CD4-positive, alpha-beta T cell treated with Interleukin-15 for 1 hour (primary cell): ENCODE data around the gene CCP110.
"Not testable (repeated sequence)": the region's sequence is repeated elsewhere in the genome, so short reads cannot be mapped to it uniquely, and the experiment has no call there.

ENCODE experiments used
- DNase-seq: peaks from one replicate; pipeline ENCODE4 v3.0.0-alpha.2; 2020

Gene CCP110

DNA sequence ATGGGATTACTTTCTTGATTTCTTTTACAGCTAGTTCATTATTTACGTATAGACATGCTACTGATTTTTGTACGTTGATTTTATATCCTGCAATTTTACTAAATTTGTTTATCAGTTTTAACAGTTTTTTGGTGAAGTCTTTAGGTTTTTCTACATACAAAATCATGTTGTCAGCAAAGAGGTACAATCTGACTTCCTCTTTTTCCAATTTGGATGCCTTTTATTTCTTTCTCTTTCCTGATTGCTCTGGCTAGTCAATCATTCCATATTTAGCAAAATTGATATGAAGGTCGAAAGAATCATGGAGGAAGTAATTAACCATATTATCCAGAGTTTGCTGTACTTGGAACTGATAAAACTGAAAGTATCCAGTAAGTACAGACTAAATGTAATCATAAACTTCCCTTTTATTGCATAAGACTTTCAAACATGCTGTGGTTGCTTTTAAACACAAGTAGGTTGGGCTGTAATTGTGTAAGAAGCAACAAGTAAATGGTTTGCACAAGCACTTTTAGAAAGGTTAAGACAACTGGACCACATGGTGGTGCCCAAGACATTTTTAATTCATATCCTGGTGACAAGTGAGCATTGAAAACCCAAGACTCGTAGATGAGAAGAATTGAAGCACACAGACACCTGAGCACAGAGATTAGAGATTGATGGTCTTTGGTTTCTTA, 10.2 kb upstream of the CCP110 start:
- DNase-seq = no peak

DNA sequence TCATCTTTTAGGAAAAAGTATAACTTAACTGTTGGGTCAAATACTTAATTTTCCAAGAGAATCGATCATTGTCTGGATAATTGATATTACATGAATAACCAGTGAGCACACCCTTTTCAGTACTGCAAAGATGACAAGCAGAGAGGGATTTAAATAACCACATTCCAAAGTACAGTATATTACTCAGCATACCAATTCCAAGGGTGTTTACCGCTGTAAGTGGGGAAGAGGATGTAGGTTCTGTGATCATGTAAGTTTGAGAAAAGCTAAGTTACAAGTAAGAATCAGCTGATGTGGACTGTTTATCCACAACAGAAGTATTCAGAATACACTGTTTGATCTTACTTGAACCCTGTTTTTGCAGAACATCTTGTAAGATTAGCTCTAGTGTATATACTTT, 8.0 kb upstream of the CCP110 start:
- DNase-seq = no peak

DNA sequence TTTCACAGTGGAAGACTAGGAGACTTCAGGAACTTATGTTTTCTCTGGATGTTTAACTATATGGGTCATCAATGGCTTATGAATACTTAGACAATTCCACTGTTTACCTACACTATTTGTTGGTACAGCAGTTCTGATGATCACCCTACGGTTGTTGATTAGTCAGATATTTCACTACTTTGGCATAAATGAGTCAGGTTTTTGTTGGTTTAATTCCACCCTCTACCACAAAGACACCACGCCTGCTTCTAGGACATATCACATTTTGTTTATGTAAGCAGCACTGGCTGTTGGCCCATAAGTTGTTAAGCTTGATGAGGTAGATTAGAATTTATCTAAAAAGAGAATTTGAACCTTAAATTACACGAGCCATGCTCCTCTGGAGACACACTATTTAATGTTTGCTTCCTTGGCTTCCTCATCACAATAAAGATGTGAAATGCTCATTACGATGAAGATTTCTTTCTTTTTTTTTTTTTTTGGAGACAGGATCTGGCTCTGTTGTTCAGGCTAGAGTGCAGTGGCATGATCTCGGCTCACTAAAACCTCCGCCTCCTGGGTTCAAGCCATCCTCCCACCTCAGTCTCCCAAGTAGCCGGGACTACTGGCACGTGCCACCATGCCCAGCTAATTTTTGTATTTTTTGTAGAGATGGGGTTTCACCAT, 6.2 kb upstream of the CCP110 start:
- DNase-seq = no peak

DNA sequence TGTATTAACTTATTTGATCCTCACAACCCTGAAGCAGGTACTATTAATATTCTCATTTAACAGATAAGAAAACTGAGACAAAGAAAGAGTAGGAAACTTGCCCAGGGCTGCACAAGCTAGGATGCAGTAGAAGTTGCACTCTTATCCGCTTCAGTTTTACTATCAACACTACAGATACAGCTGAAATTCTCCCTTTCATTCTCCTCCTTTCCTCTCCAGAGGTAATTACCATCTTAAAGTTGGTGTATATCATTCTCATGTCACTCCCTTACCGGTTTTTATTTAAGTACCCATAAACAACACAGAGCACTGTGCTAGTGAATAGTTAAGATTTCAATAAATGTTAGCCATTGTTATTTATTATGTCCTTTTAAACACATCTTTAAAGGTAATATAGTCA, 5.4 kb upstream of the CCP110 start:
- DNase-seq = no peak

DNA sequence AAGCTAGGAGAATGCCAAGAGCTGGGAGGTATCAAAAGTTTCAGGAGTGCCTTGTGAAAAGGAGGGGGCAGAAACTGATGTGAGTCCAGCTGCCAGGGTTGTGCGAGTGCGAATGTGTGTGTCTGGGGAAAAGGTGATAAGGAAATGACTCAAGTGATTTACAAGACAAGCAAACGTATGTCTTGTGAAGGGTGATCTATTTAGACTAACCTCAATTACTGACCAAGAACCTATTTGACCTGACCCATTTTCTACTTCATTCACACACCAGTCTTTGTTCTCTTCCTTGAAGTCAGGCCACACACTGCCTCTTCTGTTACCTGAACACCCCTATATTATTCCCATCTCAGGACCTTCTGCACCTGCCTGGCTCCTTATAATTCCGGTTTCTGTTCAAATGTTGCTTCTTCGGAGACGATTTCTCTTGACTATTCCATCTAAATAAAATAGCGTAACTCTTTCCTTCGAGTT, 2.8 kb upstream of the CCP110 start:
- no peak for DNase-seq

DNA sequence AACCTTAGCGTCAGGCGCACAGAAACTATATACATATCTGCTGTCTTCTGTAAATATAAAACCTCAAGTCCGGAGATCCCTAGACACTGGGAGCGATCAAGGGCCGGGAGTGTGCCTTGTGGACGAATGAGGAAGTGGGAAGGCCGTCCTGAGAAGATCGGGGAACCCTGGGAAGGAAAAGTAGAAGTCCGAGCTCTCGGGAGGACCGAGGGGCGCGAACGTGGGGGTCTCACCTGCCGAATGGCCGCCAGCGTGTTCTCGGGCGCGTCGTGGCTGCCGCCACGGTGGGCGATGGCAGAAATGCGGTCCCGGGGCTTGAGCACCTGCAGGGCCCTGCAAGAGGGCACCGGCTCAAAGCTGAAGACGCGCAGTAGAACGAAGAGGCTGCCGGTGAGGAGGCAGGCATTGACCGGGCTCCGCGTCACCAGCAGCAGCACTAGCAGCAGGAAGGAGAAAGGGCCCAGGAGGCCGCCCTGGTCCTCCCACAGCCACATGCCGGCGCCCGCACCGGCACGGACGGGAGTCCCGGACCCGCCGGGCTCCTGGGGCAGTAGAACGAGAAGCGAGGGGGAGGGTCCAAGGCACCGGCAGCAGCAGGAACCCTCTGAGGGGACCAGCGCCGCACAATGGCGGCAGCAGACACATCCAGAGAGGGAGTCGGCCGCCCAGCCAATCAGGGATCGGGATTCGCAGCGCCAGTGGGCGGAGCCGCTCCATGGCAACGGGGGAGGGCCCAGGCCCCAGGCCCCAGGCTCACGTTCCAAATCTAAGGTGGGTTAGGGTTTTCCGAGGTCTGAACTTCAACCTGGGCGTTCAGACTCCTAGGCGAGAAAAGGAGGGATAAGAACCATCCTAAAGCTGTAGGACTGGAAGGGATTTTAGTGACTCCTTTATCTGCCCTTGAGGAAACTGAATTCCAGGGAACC, 2.0 kb upstream of the CCP110 start, which contains the start of gene GDE1:
Gene GDE1, minus strand, starts transcription at position 628 of the 926 bp plus-strand sequence. Its CDS starts 134 bp downstream, at position 494.
- DNase-seq = peak; percentile 92

DNA sequence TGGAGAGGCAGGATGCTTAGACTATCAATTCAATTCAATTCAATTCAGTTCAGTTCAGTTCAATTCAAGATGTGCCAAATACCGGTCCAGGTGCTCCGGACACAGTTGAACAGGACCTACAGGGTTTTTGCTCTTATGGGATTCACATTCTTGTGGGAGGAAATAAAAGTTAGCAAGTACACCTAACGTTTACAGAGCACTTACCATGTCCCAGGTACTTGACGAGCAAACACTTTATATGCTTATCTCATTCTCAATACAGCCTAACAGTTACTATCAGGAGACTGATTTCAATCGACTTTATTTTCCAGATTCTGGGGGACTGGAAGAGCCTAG, 1.4 kb upstream of the CCP110 start:
- no peak for DNase-seq

DNA sequence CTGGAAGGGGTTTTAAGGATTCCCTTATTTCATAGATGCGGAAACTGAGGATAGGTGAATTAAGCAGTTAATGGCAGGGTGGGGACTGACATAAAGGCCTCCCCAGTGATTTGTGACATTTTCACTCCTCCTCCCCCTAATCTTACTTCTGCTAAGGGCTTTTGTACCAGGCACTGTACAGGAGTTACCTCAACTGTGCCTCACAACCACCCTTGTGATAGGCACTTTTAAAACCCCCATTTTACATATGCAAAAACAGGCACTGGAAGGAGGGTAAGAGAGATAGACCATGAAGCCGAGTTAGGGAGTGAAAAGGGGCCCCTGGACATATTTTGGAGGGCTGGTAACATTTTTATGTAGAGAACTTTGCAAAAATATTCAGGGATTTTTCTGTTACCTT, 982 bp upstream of the CCP110 start:
- no peak for DNase-seq

DNA sequence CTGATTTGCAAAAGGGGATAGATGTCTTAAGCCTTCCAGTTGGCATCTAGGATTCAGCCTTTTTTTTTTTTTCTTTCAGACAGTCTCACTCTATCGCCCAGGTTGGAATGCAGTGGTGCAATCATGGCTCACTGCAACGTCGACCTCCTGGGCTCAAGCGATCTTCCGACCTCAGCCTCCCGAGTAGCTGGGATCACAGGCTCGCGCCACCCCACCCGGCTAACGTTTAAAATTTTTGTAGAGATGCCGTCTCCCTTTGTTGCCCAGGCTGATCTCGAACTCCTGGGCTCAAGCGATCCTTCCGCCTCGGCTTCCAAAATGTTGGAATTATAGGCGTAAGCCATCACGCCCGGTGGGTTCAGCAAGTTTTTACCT, 571 bp upstream of the CCP110 start:
- no peak for DNase-seq

DNA sequence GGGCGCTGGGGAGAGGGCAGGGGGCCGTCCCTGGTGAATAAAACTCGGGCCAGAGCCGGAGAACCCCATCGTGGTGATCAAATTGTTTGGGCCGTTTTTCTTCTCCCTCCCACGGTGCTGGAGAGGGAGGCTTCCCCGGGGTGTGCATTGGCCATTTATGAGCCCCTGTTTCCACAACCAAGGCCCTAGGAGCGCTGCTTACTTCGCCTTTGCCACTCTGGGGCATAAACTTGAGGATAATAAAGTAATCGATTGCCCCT, 544 bp downstream of the CCP110 start:
- DNase-seq = no peak

DNA sequence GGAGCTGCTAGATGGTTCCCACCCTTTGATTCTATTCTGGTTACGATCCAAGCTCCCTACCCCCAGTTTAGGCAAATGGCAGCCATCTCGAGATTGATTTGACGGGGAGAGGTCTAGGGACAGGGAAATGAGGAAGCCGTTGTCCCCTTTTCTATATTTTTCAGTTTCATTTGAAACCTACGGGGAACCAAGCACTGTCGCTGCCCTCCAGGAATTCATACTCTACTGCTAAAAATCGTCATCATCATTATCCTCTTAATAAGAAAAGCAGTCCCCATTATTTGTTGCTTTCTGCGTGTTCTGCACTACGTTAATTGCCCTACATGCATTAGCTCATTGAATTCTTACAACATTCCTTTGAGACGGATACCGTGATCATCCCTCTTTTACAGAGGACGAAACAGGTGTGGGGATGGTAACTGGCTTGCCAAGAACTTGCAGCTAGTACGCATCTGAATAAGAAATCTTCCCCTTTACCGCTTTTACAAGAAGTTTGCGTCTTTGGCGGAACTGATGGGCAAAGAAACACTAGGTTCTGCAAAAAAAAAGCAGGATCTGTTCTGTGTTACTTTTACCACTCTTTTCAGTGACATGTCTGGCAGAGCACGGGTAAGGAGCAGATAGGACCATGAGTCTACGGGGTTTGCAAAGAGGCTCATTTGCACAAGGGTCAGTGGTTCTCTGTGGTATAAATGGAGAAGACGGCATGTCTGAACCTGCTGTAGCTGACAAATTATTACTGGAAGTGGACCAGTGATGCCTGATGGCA, 1.1 kb downstream of the CCP110 start:
- no peak for DNase-seq

DNA sequence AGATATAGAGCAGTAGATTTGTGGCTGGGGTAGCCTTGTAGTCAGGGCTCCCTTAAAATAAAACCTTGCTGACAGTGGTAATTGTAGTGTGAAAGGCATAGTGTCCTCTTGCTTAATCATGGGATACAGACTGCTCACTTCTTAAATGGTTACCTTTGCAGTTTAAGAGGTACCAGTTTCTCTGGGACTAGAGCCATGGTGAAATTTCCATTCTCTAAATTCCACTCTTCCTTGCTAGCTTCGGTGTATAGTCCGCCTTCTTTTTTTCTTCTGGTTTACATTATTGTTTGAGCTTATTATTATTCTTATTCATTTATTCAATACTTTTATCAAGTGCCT, 1.6 kb downstream of the CCP110 start:
- DNase-seq = no peak

DNA sequence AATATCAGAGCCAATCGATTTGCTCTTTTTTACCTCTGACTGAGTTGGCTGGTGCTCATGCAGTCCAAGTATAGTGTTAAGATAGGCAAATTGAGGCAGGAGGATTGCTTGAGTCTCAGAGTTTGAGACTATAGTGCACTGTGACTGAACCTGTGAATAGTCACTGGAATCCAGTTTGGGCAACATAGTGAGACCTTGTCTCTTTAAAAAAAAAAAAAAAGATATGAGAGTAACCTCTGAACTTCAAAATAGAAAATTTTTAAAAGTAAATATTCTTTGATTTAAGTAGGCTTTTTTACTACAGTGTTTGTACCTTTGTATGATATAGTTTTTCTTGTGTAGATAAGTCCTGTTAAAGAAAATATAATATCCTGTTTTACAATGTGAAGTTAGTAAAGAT, 3.4 kb downstream of the CCP110 start:
- no peak for DNase-seq

DNA sequence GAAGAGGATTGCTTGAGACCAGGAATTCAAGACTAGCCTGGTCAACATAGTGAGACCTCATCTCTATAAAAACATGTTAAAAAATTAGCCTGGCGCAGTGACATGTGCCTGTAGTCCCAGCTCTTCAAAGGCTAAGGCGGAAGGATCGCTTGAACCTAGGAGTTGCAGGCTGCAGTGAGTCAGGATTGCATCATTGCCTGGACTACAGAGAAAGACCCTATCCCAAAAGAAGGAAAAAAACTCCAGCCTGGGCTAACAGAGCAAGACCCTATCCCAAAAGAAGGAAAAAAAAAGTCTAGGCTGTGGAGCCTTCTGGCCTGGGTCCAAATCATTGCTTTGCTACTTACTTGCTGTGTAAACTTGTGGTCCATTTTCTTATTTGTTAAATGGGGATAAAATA, 4.9 kb downstream of the CCP110 start:
- DNase-seq = no peak

DNA sequence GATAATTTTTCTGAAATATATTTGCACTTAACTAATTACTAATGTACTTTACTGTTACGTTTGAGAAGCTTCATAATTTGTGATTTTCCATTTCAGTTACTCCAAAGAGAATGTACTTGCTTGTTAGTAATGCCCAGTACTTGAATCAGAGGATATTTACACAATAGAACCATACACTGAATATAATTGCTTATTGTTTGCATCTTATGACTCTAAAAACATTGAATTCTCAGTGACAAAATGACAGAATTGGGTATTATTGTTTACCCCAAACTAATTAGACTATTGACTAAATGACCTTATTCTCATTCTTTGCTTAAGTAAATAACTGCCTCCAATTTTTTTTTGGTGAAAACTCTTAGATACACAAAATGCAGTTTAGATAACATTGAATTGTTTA, 8.9 kb downstream of the CCP110 start:
- no peak for DNase-seq

DNA sequence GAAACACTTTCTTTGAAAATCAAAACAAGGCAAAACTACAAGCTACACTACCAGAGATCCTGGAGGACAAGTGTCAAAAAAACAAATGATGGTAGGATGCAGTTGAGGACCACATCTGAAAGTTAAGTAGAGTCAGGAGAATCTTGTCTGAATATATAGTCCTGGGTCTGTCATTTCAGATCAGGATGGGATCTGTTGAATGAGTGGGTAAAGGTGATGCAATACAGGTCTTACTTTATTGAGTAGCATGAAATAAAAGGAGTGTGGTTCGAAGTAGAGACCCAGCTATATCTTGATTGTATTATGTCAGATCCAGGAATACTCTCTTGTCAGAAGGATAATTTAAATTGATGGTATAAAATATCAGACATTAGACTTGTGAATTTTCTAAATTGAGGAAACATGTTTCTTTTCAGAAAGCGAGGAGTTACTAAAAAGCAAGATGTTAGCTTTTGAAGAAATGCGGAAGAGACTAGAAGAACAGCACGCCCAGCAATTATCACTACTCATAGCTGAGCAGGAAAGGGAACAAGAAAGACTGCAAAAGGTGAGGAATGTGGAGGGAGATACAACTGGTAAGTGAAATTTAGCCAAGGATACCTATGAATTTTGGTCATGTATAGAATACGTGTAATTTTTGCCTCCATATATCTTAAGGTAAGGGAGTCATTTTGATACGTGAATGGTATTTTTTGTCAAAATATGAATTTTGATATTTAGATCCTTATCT, 16.7 kb downstream of the CCP110 start:
- DNase-seq = no peak

DNA sequence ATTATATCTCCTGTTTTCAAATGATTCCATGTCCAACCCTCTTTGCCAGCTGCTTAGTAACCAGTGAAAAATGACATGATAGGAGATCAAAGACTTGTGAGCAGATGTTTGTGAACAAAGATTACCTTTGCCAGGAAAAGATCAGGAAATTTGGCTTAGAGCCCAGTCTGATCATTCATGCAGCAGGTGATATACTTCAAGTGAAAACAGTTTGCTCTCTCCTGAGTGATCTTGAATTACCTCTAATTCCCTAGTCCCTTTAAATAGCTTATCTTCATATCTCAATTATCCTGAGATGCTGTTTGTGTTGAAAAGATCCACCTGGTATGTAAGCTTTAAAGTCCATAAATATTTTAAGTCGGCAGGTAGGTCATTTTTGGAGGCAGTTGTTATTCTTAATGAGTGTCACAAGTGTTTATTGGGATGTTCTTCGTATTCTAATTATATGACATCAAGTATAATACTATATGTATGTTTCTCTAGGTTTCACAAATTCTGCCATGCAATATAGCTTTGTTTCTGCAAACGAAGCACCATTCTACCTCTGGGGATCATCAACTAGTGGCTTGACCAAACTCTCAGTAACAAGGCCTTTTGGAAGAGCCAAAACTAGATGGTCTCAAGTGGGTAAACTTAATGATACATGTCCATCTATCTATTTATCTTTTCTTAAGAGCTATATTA, 18.5 kb downstream of the CCP110 start:
- DNase-seq = no peak

DNA sequence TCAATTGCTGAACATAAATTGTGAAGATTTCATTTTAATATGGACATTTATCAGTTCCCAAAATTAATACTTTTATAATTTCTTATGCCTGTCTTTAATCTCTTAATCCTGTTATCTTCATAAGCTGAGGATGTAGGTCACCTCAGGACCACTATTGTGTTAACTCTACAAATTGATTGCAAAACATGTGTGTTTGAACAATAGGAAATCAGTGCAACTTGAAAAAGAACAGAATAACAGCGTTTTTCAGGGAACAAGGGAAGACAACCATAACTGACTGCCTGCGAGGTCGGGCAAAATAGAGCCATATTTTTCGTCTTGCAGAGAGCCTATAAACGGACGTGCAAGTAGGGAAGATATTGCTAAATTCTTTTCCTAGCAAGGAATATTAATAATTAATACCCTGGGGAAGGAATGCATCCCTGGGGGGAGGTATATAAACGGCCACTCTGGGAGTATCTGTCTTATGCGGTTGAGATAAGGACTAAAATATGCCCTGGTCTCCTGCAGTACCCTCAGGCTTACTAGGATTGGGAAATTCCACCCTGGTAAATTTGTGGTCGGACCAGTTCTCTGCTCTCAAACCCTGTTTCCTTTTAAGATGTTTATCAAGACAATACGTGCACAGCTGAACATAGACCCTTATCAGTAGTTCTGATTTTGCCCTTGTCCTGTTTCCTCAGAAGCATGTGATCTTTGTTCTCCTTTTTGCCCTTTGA, 19.7 kb downstream of the CCP110 start:
- DNase-seq = not testable (repeated sequence)

DNA sequence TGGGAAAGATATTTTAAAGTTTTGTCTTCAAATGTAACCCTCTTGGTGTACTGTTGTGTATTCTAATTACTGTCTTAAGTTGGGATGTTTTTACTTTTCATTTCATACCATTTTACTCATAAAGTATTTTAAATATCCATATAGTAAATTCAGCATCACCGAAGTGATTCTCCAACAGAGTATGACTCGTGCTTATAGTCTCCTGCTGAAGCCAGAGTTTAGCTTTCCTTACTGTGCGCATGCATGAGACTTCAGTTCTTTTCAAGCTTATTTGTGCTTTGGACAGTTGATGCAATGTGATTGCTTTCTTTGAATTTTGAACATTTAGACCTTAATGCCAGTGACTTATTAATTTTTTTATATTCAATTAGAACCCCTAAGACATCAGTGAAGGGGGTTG, 24.4 kb downstream of the CCP110 start:
- DNase-seq = no peak

DNA sequence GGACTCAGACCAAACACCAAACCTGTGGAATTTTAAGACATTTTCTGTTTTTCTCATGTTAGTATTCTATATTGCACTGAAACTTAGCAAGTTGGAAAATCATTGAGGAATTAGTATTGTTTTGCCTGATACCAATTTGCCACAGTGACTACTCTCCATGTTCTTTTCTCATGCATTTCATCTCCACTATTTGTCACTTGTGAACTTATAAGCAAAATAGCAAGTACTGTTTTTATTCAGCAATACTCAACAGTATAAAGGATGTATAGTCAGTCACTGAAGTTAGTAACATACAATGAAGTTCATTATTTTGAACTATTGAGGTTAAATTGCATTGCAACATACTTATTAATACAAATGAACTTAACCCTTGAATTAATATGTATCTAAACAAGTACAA, 25.9 kb downstream of the CCP110 start:
- DNase-seq = no peak

DNA sequence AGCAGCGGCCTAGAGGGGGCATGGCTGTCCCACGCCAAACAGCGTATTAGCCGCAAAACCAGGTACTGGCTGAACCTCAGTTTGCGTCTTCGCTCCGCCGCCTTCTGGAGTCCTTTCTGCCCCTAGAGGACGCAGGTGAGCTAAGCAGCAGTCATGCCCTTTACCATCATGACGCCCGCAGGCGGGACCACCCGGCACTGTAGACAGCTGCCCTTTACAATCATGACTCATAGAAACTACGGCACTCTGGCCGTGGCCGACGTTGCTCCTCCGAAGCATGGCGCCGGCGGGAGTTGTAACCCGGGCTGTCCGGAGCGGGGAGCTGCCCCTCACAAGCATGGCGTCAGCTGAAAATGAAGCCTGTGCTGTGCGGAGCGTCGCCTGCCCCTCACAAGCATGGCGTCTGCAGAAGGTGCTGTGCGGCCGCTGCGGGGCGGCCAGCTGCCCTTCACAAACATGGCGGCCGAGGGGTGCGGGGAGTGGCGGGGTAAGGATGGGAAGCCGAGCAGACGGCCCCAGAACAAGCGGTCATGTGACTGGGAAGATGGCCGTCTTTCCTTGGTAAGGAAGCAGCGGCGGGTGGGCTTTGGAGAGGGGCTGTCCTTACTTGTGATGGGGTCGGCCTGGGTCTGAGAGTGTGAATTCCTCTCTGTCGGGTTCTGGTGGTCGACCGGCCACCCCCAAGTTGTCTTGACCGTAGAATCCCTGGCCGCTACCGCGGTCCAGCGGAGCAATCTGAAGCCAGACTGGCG, 31.6 kb downstream of the CCP110 start, which contains the start of gene VPS35L:
Gene VPS35L, plus strand, starts transcription at position 518 of the 752 bp plus-strand sequence. Its CDS starts 27 bp downstream, at position 545.
- peak; percentile 98 for DNase-seq
